Transverse colon (tissue), 4 donors: ENCODE measurements around the gene TRAF2.

ENCODE experiments used
- EP300 ChIP-seq: sonication (generic); formaldehyde crosslinking; IDR thresholded peaks from one replicate; pipeline ENCODE4 v1.6.1; 2017; ENCODE audit warnings: antibody characterized with exemption, low read depth
- POLR2A ChIP-seq: fragments of 450-650 bp; IDR thresholded peaks from one replicate; pipeline ENCODE4 v1.6.1; 2016; ENCODE audit warnings: antibody characterized with exemption, mild to moderate bottlenecking, moderate library complexity
- POLR2AphosphoS5 ChIP-seq, 3 donors: sonication (generic); formaldehyde crosslinking; IDR thresholded peaks; one replicate each; pipeline ENCODE4 v1.6.1; 2016; ENCODE audit warnings: antibody characterized with exemption in 3 of 3
- TF ChIP-seq, protein P1 (sequence below), 5 experiments: fragments of 200-600 bp in 3 of 5; fragments of 450-650 bp in 2 of 5; sonication (generic) in 3 of 5; IDR thresholded peaks; 1 replicate in 2 of 5; 2 replicates in 3 of 5; pipeline ENCODE4 v1.5.1; 2016 to 2017; ENCODE audit warnings: antibody characterized with exemption in 5 of 5, inconsistent platforms in 3 of 5, mild to moderate bottlenecking in 2 of 5, moderate library complexity in 1 of 5

DNA sequence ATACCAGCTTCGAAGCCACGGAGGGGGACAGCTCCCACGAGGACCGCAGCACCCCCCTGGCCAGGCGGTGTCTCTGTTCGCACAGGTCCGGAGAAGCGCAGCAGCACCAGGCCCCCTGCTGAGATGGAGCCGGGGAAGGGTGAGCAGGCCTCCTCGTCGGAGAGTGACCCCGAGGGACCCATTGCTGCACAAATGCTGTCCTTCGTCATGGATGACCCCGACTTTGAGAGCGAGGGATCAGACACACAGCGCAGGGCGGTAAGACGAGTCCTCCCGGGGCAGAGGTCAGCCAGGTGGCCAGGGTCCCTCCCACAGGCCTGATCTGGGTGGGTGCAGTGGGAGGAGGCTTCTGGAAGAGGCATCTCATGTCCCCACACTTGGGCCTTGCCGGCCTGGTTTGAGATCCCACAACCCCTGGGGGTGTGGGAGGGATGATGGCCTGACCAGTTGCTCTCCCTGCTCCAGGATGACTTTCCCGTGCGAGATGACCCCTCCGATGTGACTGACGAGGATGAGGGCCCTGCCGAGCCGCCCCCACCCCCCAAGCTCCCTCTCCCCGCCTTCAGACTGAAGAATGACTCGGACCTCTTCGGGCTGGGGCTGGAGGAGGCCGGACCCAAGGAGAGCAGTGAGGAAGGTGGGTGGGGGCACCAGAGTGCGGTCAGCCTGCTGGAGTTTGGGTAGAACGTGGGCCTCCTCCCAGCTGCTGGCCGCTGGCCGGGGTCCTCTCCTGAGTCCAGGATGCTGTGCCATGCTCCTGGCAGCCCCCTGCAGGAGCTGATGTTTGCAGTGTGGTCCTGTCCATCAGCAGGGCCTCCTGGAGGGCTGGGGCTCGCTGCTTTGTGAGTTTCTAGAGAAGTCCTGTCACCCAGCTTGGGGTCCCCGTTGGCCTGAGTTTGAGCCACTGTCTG lies 46.8 kb upstream of the TRAF2 start:
- TF ChIP-seq EP300 = no peak
- no peak for TF ChIP-seq POLR2AphosphoS5 (IDR thresholded peaks at IDR 0.05)
- TF ChIP-seq, protein P1, sequence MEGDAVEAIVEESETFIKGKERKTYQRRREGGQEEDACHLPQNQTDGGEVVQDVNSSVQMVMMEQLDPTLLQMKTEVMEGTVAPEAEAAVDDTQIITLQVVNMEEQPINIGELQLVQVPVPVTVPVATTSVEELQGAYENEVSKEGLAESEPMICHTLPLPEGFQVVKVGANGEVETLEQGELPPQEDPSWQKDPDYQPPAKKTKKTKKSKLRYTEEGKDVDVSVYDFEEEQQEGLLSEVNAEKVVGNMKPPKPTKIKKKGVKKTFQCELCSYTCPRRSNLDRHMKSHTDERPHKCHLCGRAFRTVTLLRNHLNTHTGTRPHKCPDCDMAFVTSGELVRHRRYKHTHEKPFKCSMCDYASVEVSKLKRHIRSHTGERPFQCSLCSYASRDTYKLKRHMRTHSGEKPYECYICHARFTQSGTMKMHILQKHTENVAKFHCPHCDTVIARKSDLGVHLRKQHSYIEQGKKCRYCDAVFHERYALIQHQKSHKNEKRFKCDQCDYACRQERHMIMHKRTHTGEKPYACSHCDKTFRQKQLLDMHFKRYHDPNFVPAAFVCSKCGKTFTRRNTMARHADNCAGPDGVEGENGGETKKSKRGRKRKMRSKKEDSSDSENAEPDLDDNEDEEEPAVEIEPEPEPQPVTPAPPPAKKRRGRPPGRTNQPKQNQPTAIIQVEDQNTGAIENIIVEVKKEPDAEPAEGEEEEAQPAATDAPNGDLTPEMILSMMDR (IDR thresholded peaks at IDR 0.05) = no peak
- TF ChIP-seq POLR2A = no peak
